RPMI7951 (cell line): Measurements from ENCODE around the gene LRRFIP2. TPM values are rescaled to one million over a fixed set of nuclear protein-coding genes. Genes with fewer than 3 reads are reported as not detected.
A peak's percentile ranks its signal among the peaks of the same experiment; 100 is the strongest.
"Not testable (repeated sequence)": the region's sequence is repeated elsewhere in the genome, so short reads cannot be mapped to it uniquely, and the experiment has no call there.

ENCODE experiments used
- DNase-seq: peaks from one replicate; pipeline ENCODE4 v3.0.0-alpha.2; 2012; ENCODE audit warnings: low read depth
- total RNA-seq: library from RNA; depleted of rRNA; stranded (reverse); fragments of >200 nt; shearing (Covaris generic); gene quantifications from 2 replicates; pipeline ENCODE4 v1.2.3, GENCODE V29; 2014

Gene LRRFIP2
- total RNA-seq, 1 experiment from 2014 or later: 77.5 TPM

DNA sequence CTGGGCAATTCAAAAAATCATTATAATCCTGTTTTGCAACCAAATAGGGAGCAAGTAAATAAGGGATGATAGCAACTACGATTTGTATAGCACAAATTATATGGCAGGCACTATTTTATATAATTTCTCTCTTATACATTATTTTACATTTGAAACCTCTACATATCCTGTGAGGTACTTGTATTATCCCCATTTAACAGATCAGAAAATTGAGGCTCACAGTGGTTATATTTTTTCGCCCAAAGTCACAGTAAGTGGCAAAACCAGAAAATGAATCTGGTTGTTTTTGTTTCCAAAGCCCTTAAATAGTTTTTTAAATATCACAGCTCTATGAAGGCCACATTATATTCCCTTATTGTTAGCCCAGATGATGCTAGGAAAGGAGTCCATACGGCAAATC lies 106.8 kb downstream of the LRRFIP2 start:
- no peak for DNase-seq

DNA sequence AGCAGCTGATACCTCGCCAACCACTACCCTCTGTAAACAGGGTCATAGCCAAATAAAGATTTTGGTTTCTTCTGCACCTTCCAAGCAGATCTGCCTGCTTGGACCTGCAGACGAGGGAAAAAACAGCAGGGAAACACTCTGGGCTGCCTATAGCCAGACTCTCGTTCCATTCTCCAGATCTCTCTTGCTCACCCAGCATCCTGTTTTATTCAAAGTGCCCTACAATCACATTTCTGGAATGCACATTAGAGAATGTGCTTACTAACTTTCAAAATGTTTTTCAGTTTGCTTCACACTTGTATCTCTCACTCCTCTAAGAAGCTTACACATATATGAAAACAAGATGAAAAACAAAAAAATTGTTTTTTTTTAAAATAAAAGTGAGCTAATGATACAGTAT lies 109.6 kb downstream of the LRRFIP2 start:
- DNase-seq: no peak

DNA sequence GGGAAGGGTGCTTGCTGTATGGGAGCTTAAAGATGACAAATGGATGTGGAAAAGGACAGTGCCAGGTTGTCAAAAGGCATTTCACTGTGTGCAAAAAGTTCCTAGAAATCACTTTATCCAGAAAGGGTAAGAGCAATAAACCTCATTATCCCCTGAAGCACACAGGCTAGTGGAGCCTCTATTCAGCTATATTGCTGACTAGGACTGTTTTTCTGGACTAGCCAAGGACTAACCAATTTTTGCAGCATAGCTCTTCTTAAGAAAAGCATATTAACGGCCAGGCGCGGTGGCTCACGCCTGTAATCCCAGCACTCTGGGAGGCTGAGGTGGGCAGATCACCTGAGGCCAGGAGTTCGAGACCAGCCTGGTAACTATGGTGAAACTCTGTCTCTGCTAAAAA lies 116.3 kb downstream of the LRRFIP2 start:
- no peak for DNase-seq

DNA sequence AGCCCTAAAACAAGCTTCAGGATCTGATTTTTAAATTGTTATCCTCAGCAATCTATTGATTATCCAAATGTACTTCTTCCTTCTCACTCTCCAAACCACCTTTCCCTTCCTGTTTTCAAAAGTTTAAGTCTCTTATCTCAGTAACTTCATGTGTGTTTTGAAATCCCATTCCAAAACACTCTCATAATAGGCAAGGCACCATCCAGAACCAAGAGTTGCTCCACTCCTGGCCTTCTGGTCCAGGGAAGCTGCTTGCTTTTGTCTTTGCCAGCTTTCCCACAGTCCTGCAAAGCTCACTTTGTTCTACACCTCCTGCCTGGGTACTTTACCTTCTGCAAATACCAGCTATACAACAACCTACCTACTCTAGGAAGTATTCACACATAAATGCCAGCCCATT lies 117.6 kb downstream of the LRRFIP2 start:
- DNase-seq: no peak

DNA sequence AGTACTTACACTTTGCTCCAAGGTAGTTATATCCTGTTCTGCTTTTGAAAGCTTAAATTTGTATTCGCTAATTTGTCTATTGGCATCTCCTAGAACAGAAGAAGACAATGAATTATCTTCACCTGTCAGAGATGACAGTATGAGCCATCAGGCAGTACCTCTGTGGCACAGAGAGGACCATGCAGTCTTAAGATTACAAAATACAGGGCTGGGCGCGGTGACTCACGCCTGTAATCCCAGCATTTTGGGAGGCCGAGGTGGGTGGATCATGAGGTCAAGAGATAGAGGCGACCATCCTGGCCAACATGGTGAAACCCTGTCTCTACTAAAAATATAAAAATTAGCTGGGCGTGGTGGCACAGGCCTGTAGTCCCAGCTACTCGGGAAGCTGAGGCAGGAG lies 119.3 kb downstream of the LRRFIP2 start:
- peak; percentile 29 for DNase-seq

DNA sequence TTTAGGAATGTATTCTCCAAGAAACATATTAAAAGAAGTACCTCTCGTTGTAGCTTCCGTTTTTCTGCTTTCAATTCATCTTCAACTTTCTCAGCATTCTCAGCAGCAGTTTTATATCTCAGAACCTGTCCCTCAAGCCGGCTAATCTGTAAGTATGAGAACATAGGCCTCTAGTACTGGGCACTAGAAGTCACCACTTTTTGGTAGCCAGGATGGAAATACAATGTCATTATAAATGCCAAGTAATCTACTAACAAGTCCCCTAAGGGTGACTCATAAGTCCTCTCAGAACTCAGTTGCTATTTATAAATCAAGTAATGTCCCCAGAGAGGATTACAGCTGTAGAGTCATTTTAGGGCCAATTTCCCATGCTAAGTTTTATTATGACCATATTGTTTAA lies 120.0 kb downstream of the LRRFIP2 start:
- DNase-seq: peak; percentile 82

DNA sequence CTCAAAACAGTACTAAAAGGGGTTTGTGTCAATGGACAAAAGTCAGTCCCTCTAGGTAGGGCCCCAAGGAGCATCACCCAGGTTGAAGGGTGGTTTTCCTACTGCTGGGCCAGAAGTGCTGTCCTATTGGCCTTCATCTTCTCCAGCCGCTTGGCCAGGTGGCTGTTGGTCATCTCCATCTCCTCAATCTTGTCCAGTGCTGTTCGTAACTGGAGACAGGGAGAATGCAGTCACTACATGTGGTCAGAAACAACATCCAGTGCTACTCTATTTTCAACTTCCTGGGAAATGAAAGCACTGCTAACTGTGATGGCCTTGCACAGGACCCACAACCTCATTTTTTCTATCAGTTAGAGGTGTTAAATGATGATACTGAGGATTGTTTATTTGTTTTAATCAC lies 120.6 kb downstream of the LRRFIP2 start:
- DNase-seq: peak; percentile 15

DNA sequence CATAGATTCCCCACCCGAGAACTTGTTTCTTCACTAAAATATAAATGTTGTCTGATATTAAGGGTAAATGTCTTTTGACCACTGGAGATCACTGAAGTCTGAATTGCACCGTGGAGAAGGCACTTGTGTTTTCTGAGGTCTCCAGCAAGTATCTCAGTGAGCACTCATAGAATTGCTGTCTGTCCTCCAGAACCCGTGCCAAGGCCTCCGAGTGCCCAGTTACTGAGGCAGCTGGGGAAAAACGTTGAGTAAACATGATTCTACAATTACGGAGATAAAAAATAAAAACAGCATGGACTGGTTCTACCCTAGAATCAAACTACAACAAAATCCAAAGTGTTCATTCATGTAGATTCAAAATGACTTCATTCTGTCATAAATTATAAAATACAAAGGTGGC lies 121.0 kb downstream of the LRRFIP2 start:
- no peak for DNase-seq

DNA sequence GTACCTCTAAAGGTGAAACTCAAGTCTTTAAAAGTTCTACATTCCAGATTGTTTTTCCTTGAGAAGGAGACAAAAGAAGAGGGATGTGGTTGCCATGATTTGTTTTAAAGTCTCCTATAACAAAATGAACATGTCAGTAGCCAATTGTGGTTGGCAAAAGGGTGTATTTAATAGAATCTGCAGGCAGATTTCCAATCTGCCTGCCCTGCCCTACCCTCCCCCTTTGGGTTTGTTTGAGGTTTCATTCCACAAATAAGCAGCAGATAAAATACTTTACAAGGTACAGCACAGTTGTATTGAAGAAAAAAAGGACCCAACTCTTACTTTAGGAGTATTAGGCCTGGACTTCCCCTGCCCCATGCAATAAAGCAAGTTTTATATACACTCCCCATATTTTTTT lies 121.5 kb downstream of the LRRFIP2 start:
- no peak for DNase-seq

DNA sequence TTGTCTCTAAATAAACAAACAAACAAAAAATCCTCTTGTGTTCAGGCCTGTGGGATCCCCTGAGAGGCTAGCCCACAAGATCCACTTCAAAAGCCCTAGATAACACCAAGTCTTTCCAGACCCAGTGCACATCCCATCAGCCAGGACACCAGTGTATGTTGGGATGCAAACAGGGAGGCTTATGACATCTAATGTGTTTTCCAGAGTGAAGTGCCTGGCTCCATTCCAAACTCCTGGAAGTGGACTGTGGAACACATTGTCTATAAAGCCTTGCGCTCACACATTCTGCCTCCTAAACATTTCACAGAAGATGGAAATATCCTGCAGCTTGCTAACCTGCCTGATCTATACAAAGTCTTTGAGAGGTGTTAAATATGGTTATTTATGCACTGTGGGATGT lies 124.1 kb downstream of the LRRFIP2 start:
- DNase-seq: no peak

DNA sequence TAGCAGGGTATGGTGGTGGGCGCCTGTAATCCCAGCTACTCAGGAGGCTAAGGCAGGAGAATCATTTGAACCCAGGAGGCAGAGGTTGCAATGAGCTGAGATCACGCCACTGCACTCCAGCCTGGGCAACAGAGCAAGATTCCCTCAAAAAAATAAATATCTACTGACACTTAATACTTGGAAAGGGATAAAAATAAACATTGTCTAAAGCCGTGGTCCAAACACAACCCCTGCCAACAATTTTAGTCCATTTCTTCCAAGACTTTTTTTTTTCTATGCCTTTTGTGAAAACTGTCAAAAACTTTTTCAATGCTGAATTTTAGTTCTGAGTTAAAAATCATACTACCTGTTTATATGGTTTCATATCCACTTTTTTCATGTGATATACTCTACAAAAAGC lies 131.7 kb downstream of the LRRFIP2 start:
- DNase-seq: not testable (repeated sequence)

DNA sequence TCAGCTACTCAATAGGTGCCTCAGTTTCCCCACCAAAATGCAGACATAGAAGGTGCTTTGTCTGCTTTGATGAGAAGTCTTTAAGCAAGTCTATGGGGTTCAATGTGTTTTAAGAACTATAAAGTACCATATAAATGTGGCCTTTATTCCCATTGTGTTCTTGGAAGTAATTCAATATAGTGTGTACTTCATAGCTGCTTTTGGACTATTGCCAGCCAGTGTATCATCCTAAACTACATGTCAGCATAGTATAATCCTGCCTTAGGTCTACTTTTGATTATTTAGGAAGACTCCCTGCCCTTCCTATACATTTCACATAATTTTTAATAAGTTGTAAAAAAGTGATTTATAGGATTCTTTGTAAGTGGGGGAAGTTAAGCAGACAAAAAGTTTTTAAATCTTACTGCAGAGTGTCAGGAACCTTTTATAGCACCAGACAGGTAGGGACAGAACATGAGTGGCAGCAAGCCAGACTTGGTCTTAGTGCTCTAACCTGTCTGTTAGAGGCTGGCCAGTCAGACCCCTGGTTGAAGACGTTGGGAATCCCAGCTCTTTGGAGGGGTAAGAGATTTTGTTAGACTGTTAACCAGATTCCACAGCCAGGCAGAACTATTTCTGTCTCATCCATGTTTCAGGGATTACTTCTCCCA lies 132.7 kb downstream of the LRRFIP2 start:
- DNase-seq: no peak

DNA sequence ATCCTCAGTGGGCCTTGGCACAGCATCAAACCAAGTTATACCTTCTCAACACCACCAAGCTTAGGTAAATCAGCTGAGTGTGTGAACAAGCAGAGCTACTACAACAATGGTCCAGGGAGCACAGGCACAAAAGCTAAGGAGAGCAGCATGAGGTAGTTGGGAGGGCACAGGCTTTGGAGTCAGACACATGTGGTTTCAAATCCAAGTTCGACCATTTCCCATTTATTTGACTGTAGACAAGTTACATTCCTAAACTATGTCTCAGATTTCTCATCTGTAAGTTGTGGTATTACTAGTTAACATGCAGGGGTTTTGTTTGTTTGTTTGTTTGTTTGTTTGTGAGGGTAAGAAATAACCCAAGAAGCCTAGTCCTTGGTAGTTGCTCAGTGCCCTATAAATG lies 134.2 kb downstream of the LRRFIP2 start:
- peak; percentile 7 for DNase-seq

DNA sequence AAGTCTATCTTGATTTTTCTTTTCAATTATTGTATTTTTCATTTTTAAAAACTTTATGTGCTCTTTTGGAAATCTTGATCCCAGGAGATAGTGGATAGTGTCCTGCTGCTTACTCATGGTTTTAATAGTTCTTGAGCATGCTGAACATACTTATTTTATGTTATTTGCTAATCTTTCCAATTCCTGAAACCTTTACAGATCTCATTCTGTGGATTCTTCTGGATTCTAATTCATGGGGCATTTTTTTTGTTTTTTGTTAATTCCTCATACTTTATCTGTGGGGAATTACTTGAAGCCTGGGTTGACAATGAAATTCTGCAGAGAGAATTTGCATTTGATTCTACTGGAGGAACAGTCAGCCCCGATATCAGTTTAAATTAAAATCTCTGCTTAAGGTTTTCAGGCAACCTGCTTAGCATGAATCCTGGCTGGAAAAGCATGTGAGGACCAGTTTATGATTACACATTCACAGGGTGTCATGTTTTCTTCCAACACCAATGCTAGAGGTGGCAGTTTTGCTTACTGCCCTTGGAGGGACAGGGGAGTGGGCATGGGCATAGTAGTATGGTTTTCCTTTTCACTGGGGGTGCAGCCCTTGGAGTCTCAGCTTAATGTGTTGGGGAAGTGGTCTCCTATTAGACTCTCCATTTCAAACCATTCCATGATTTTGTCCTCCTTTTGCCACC lies 135.1 kb downstream of the LRRFIP2 start:
- DNase-seq: no peak

DNA sequence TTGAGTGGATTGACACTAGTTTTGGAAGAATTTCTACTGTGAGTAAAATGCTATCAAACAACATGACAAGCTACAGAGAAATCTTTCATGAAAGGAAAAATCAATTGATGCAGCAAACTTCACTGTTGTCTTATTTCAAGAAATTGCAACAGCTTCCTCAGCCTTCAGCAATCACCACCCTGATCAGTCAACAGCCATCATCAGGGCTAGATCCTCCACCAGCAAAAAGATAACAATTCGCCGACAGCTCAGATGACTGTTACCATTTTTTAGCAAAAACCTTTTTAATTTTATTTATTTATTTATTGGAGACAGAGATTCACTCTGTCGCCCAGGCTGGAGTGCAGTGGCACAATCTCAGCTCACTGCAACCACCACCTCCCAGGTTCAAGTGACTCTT lies 137.0 kb downstream of the LRRFIP2 start:
- no peak for DNase-seq

DNA sequence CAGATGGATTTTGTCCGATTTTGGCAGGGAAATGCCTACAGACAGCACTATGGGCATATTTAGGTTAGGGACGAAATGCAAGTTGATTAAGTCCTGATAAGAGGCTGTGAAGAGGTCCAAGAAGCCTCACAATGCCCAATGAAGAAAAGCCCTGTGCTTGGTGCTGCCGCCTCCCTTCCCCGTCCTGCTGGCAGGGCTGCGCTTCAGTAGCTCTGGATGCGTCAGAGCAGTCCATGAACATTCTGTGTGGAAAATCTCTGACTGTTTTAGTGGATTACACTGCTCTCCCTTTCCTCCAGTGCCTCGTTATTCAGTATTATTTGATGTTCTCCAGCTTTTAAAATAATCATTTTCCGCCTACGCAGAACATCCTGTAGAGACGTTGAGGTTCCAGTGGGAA lies 141.4 kb downstream of the LRRFIP2 start:
- no peak for DNase-seq

DNA sequence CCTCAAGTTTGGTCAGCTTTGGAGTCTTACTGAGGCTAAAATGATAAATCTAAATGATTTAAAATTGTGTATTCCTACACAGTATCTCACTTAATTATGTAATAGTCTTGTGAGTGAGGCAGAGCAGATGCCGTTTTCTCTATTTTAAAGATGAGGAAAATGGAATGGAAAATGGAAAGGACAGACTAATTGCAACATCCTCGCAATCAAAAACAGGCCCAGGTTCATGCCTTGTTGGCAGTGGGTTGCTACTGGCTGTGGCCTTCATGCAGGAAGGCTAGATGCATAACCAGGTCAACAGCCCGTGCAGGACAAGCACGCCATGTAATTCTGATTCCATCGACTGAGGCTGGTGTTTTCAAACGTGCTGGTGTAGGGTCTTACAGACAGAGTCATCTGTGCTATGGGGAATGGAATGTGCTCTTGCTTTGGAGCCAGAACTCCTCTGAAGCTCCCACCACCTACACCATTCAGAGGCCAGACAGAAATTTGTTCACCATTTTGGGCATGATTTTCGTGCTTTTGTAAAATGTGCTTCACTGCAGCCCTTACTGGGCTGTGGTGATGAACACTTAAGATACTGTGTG lies 143.2 kb downstream of the LRRFIP2 start:
- no peak for DNase-seq

DNA sequence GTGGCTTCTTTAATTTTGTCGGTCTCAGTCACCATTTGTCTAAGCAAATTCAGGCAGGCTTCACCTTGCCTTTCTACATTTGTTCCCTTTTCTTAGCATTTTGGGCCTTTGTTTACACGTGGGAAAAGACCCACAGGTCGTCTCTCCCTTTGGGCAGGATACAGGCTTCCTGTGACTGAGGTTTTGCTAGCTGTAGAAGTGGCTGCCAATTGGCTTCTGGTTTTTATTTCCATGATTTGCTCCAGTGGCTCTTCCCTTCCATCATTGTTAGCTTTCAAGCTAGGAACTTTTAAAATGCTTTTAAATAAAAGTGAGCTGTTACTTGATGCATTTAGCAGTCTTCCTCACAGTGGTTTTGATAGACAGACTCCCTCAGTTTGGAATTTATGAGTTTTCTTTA lies 143.8 kb downstream of the LRRFIP2 start:
- DNase-seq: no peak

DNA sequence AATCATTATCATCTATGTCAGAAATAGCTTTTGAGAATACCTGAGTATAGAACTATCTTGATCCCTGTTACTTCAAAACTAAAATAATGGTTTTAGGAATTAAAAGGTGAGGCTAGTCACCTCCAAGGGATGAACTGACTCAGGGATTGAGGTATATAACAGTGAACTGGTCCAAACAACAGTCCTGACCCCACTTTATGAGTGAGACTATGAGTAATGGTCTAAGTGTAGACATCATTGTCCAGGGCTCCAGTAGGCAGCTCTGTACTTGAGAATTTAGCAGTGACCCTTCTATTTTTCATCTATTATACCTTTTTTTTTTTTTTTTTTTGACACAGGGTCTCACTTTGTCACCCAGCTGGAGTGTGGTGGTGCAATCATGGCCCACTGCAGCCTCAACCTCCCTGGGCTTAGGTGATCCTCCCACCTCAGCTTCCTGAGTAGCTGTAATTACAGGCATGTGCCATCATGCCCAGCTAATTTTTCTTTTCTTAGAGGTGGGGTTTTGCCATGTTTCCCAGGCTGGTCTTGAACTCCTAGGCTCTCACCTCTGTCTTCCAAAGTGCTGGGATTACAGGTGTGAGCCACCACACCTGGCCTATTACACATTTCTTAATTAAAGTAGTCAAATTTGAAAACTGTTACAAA lies 144.7 kb downstream of the LRRFIP2 start:
- DNase-seq: no peak

DNA sequence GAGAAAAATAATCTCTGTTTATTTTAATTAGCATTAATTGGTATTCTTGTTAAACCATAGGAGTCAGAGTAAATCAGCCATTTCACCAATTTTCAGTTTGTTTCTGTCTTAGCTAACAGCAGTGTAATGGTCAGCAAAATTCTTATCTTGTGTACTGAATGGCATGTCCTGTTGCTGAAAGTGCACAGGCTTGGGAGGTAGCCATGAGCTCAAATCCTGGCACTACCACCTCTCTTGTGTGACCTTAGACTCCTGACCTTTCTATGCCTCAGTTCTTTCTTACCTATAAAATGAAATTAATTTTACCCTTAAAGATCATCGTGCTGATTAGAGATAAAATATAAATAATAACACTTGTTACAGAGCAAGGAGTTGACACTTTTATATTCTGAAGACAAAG lies 145.3 kb downstream of the LRRFIP2 start:
- no peak for DNase-seq

DNA sequence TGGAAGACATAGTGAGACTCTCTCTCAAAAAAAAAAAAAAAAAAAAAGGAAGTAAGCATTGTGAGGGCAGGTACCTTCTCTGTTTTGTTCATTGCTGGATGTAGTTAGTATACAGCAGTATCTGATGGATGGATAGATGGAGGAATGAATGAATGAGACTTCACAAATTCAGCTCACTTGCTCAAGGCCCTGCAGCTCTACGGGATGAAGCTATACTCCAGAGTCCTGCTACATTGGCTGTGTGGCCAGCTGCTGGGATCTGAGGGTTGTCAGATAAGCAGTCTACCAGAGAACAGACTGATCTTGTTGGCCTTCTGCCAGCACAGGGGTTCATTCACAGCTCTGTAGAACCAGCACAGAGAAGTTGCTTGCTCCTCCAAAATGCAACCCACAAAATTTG lies 146.1 kb downstream of the LRRFIP2 start:
- no peak for DNase-seq

DNA sequence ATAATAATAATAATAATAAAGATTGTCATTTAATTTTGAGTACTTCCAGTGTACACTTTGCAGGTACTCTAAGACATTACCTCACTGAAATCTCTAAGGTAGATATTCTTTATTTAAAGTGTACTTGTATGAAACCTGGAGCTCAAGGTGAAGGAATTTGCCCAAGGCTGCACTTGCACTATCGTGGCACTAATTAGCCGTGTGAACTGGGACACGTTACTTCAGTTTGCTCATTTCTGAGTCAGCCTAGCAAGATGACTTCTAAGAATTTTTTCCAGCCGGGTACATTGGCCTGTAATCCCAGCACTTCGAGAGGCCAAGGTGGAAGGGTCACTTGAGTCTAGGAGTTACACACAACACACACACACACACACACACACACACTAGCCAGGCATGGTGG lies 147.5 kb downstream of the LRRFIP2 start:
- DNase-seq: no peak
